Neuronal stem cell (in vitro differentiated cells): ENCODE data around the gene KCNQ1.
A peak's percentile ranks its signal among the peaks of the same experiment; 100 is the strongest.

Source experiments
- DNase-seq: peaks from one replicate; pipeline ENCODE4 v3.0.0-alpha.2; 2013; ENCODE audit warnings: low spot score
- H2AFZ ChIP-seq: one replicate; pipeline ENCODE4 v1.6.1; 2013; ENCODE audit warnings: mild to moderate bottlenecking, low read length, inconsistent platforms
- H2AK5ac ChIP-seq: 2 replicates; pipeline ENCODE4 v1.6.1; 2013; ENCODE audit warnings: low read depth, mild to moderate bottlenecking, inconsistent platforms, low read length, moderate library complexity, mixed read lengths
- H2BK120ac ChIP-seq: 2 replicates; pipeline ENCODE4 v1.6.1; 2013; ENCODE audit warnings: low read depth, mild to moderate bottlenecking, inconsistent platforms, low read length, moderate library complexity, mixed read lengths
- H2BK12ac ChIP-seq: one replicate; pipeline ENCODE4 v1.6.1; 2013; ENCODE audit warnings: low read length, inconsistent platforms
- H2BK15ac ChIP-seq: 2 replicates; pipeline ENCODE4 v1.6.1; 2013; ENCODE audit warnings: mild to moderate bottlenecking, low read length, inconsistent platforms, mixed read lengths
- H2BK5ac ChIP-seq: one replicate; pipeline ENCODE4 v1.6.1; 2013; ENCODE audit warnings: inconsistent platforms, mild to moderate bottlenecking, low read length, moderate library complexity
- H3K14ac ChIP-seq: one replicate; pipeline ENCODE4 v1.6.1; 2013; ENCODE audit warnings: low read length, inconsistent platforms
- H3K18ac ChIP-seq: 2 replicates; pipeline ENCODE4 v1.6.1; 2013; ENCODE audit warnings: low read length, inconsistent platforms
- H3K23ac ChIP-seq: 2 replicates; pipeline ENCODE4 v1.6.1; 2013; ENCODE audit warnings: low read depth, mild to moderate bottlenecking, mixed read lengths, low read length, inconsistent platforms; ENCODE audit not compliant: poor library complexity
- H3K27ac ChIP-seq: replicated peaks from 3 replicates; pipeline ENCODE4 v1.5.1; 2013; ENCODE audit warnings: low read length, inconsistent platforms
- H3K27me3 ChIP-seq, 3 experiments: 2 replicates each; pipeline ENCODE4 v1.6.1; 2013; ENCODE audit warnings: low read length in 3 of 3, mild to moderate bottlenecking in 2 of 3, inconsistent platforms in 1 of 3, low read depth in 1 of 3, mixed read lengths in 1 of 3, moderate library complexity in 1 of 3; ENCODE audit not compliant: control insufficient read depth in 3 of 3, insufficient read depth in 3 of 3
- H3K36me3 ChIP-seq, 2 donors: replicated peaks in 1 of 2; 2 replicates each; pipeline ENCODE4 v1.6.1; 2013; ENCODE audit warnings: low read length in 2 of 2; ENCODE audit not compliant: control insufficient read depth in 2 of 2, insufficient read depth in 2 of 2
- H3K4ac ChIP-seq: 2 replicates; pipeline ENCODE4 v1.6.1; 2013; ENCODE audit warnings: inconsistent platforms, mild to moderate bottlenecking, low read length, moderate library complexity
- H3K4me1 ChIP-seq, 2 donors: 1 replicate in 1 of 2; 2 replicates in 1 of 2; pipeline ENCODE4 v1.6.1; 2013; ENCODE audit warnings: low read length in 2 of 2, low read depth in 1 of 2; ENCODE audit not compliant: control insufficient read depth in 2 of 2, insufficient read depth in 1 of 2
- H3K4me2 ChIP-seq: one replicate; pipeline ENCODE4 v1.6.1; 2013; ENCODE audit warnings: mild to moderate bottlenecking, low read length, inconsistent platforms; ENCODE audit not compliant: insufficient read depth, poor library complexity, severe bottlenecking
- H3K4me3 ChIP-seq, 2 donors: 2 replicates each; pipeline ENCODE4 v1.5.1; 2013; ENCODE audit warnings: low read length in 2 of 2, mild to moderate bottlenecking in 2 of 2, inconsistent platforms in 1 of 2, moderate library complexity in 1 of 2
- H3K79me1 ChIP-seq: one replicate; pipeline ENCODE4 v1.6.1; 2013; ENCODE audit warnings: low read depth, mild to moderate bottlenecking, inconsistent platforms, low read length, moderate library complexity
- H3K9ac ChIP-seq: one replicate; pipeline ENCODE4 v1.6.1; 2013; ENCODE audit warnings: mild to moderate bottlenecking, low read depth, low read length, inconsistent platforms; ENCODE audit not compliant: poor library complexity
- H3K9me3 ChIP-seq, 2 donors: replicated peaks in 1 of 2; 2 replicates each; pipeline versions ENCODE3 to v1.6.1; 2013; ENCODE audit warnings: low read length in 2 of 2, mild to moderate bottlenecking in 2 of 2, inconsistent platforms in 1 of 2, low read depth in 1 of 2, mixed read lengths in 1 of 2, moderate library complexity in 1 of 2; ENCODE audit not compliant: control insufficient read depth in 2 of 2, insufficient read depth in 1 of 2
- H4K8ac ChIP-seq: one replicate; pipeline ENCODE4 v1.6.1; 2013; ENCODE audit warnings: low read depth, mild to moderate bottlenecking, inconsistent platforms, low read length, moderate library complexity
- H4K91ac ChIP-seq: one replicate; pipeline ENCODE4 v1.6.1; 2013; ENCODE audit warnings: low read length, low read depth, mild to moderate bottlenecking, inconsistent platforms; ENCODE audit not compliant: poor library complexity
- WGBS, 2 donors: extraction: QIAGEN DNeasy Blood & Tissue Kit; methylation state at CpG; one replicate each; pipeline ENCODE4 v1.1.7; 2013; ENCODE audit warnings: missing lambda C conversion rate in 2 of 2, mixed read lengths in 1 of 2; ENCODE audit not compliant: insufficient read length in 2 of 2, insufficient replicate concordance in 1 of 2; ENCODE audit errors: extremely low coverage in 2 of 2; 5-methylcytosine and 5-hydroxymethylcytosine counted together

KCNQ1 gene

DNA sequence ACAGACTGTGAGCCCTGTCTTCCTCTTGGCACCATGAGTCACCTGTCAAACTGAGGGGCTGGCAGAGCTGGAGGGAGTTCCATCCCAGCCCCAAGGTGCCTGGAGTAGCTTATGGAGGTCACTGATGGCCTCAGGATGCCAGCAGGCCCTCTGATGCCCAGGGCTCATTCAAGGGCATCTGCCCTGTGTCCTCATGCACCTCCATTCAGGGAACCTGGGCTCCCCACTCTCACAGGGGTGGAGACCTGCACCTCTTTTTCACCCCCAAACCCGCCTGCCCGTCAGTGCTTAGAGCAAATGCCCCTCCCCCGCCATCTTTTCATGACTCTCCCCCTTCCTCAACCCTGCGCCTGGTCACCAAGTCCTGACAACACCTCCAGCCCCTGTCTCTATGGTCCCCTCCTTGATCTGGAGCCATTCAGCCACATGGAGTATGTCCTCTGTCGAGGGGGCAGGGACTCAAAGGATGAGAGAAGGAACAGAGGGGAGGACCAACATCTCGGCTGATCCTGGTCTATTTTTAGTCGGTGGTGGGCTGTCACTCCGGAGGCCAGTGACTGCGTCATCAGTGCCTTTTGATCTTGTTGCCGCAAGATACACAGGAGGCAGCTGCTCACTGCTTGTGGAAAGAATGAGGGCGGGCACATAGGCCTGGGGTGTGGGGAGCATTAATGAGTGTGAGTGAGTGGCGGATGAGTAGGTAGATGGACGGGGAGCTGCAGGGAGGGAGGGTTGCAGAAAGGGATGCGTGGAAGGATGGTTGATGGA, 368.5 kb downstream of the KCNQ1 start:
- Histone ChIP-seq H3K27me3 (no peaks in the 10 kb centered on the region), H3K79me1 (no peaks in the 10 kb centered on the region), H3K4me1 (peaks cover 2 to 7% of the 10 kb centered on the region in 2 donors), H3K14ac (peak overlapping the region; percentile 31), H2AFZ (peak overlapping the region; percentile 51), H3K27ac (no peak overlapping the region), H4K8ac (no peak overlapping the region), H3K9me3 (peaks cover 4 to 16% of the 10 kb centered on the region in 2 donors), H3K4ac (no peak overlapping the region), H3K23ac (no peak overlapping the region), H2BK12ac (peak overlapping the region; percentile 86), H4K91ac (no peak overlapping the region), H3K18ac (peak overlapping the region; percentile 17), H2BK15ac (peak overlapping the region; percentile 49), H3K4me3 (no peak overlapping the region), H3K4me2 (no peak overlapping the region), H2BK120ac (no peak overlapping the region), H3K36me3 (no peaks in the 10 kb centered on the region), H2BK5ac (no peak overlapping the region), H3K9ac (no peak overlapping the region), H2AK5ac (peak overlapping the region; percentile 90)
- WGBS, 2 donors: 100% methylated on average over 2 of the region's 14 CpGs; no CpG with 5 or more reads in 1 of the 2 donors
- DNase-seq: no peak

- H2BK120ac ChIP-seq: no peak overlapping the region
- H4K91ac ChIP-seq: no peak overlapping the region
Observed at GRCh38 chr11:2813968-2814367, 369.2 kb downstream of the KCNQ1 start.

GRCh38 chr11:2814751-2815150, 369.9 kb downstream of the KCNQ1 start:
- Histone ChIP-seq H3K18ac (peak overlapping the region; percentile 49), H3K9me3 (peaks cover 2 to 21% of the 10 kb centered on the region in 2 donors), H2AK5ac (peak overlapping the region; percentile 73), H3K27ac (no peak overlapping the region), H3K79me1 (no peaks in the 10 kb centered on the region), H2BK120ac (no peak overlapping the region), H2AFZ (no peak overlapping the region), H3K4me2 (no peak overlapping the region), H3K23ac (peak overlapping the region; percentile 23), H3K4ac (no peak overlapping the region), H4K8ac (no peak overlapping the region), H3K9ac (peak overlapping the region; percentile 33), H3K4me1 (peaks cover 2 to 7% of the 10 kb centered on the region in 2 donors), H2BK12ac (no peak overlapping the region), H2BK5ac (no peak overlapping the region), H3K27me3 (no peaks in the 10 kb centered on the region), H4K91ac (no peak overlapping the region), H2BK15ac (peak overlapping the region; percentile 76), H3K4me3 (no peak overlapping the region), H3K36me3 (no peaks in the 10 kb centered on the region), H3K14ac (no peak overlapping the region)
- DNase-seq: no peak
- WGBS, 2 donors: no CpG with 5 or more reads among the region's 5 CpGs

More at GRCh38 chr11:2813968-2814367, 369.2 kb downstream of the KCNQ1 start:
- no peak for DNase-seq
- 100% methylated on average over 1 of the region's 1 CpG; no CpG with 5 or more reads in 1 of the 2 donors for WGBS, 2 donors
- Histone ChIP-seq H2AK5ac (no peak overlapping the region), H3K4me1 (peaks cover 2 to 7% of the 10 kb centered on the region in 2 donors), H3K36me3 (no peaks in the 10 kb centered on the region), H3K18ac (no peak overlapping the region), H3K9ac (no peak overlapping the region), H3K4me2 (no peak overlapping the region), H2BK5ac (no peak overlapping the region), H4K8ac (no peak overlapping the region), H2BK12ac (no peak overlapping the region), H3K9me3 (peaks cover 4 to 20% of the 10 kb centered on the region in 2 donors), H3K4me3 (no peak overlapping the region), H3K27ac (no peak overlapping the region), H3K14ac (no peak overlapping the region), H2AFZ (no peak overlapping the region), H2BK15ac (no peak overlapping the region), H3K23ac (no peak overlapping the region), H3K79me1 (no peaks in the 10 kb centered on the region), H3K4ac (no peak overlapping the region), H3K27me3 (no peaks in the 10 kb centered on the region)

DNA sequence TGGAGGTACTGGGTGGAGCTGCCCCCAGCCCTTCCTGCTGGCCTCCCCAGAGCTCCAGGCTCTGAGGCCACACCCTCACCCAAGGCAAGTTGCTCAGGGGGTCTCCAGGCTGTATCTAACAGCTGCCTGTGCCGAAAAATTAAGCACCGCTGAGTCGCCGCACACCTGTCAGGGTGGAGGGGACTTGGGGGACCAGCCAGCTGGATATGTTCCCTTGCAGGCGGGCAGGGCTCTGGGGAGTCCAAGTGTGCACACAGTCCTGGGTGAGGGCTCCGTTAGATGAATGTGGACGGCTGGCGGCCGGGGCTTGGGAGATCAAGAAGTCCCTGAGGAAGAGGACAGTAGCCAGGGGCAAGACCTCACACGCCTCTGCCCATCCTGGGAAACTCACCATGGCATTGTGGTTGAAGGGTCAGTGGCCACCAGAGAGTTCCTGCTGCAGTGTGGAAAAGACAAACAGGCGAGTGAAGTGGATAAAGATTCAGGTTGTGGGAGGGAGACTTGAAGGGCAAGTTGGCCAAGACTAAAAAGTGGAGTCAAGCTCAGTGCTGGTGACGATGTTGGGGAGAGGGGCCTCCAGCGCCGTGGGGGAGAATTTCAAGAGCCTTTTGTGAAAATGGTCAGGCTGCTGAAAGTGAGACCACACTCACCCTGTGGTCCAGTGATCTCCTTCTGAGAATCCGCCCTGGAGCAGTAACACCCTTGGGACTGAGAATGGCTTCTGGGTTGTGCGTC, 371.1 kb downstream of the KCNQ1 start:
- Histone ChIP-seq H3K18ac (peak overlapping the region; percentile 33), H3K27me3 (no peaks in the 10 kb centered on the region), H2BK12ac (no peak overlapping the region), H4K8ac (no peak overlapping the region), H2BK120ac (no peak overlapping the region), H2BK5ac (no peak overlapping the region), H3K23ac (no peak overlapping the region), H3K36me3 (no peaks in the 10 kb centered on the region), H3K79me1 (no peaks in the 10 kb centered on the region), H3K9ac (no peak overlapping the region), H2AFZ (no peak overlapping the region), H3K9me3 (peaks cover 0 to 20% of the 10 kb centered on the region in 2 donors), H3K4me1 (peaks cover 2 to 7% of the 10 kb centered on the region in 2 donors), H3K27ac (no peak overlapping the region), H4K91ac (no peak overlapping the region), H3K4ac (no peak overlapping the region), H3K4me3 (no peak overlapping the region), H2AK5ac (peak overlapping the region; percentile 73), H3K4me2 (no peak overlapping the region), H3K14ac (no peak overlapping the region), H2BK15ac (peak overlapping the region; percentile 59)
- no peak for DNase-seq
- WGBS, 2 donors: no CpG with 5 or more reads among the region's 16 CpGs
